GM18526 (cell line): Measurements from ENCODE around the gene CXorf58.

Experiments
- POLR2A ChIP-seq: IDR thresholded peaks from 3 replicates; pipeline ENCODE4 v1.6.1; 2011; ENCODE audit not compliant: insufficient read length; ENCODE audit errors: extremely low read depth

Gene CXorf58

GRCh38 chrX:23982891-23983290 is 75.1 kb downstream of the CXorf58 start:
- no peak for TF ChIP-seq POLR2A
